Left lobe of liver (tissue), 2 donors: ENCODE results near the gene MINDY4B. TPM values are rescaled to one million over a fixed set of nuclear protein-coding genes. Genes with fewer than 3 reads are reported as not detected.
"Not testable (repeated sequence)": the region's sequence is repeated elsewhere in the genome, so short reads cannot be mapped to it uniquely, and the experiment has no call there.

ENCODE experiments used
- ATAC-seq: fragments of 200-7000 bp; cut with Tn5 transposase; one replicate; pipeline ENCODE4 v1.9.1; 2020; ENCODE audit warnings: mild to moderate bottlenecking, moderate library complexity
- DNase-seq: peaks from one replicate; pipeline ENCODE4 v3.0.0-alpha.2; 2020; ENCODE audit warnings: low spot score
- total RNA-seq: library from RNA; stranded (reverse); gene quantifications from one replicate; pipeline ENCODE4 v1.2.1, GENCODE V29; 2021
- donor health status: DM: no; HTN: no; CAD: no; lungs with moderate emphysema.
- donor health status: DM: no; HTN: yes; CAD: no.

MINDY4B gene
- total RNA-seq, 1 donor from 2014 or later, result not detected

GRCh38 chr3:150899141-150899540, 6.1 kb downstream of the MINDY4B start:
- ATAC-seq (no peak), DNase-seq (no peak)

- DNase-seq, result no peak
- no peak for ATAC-seq
Measured at GRCh38 chr3:150898046-150898754, 7.0 kb downstream of the MINDY4B start.

GRCh38 chr3:150897592-150897991, 7.6 kb downstream of the MINDY4B start:
- no peak for DNase-seq
- no peak for ATAC-seq

- ATAC-seq, result no peak
- no peak for DNase-seq
Measured at GRCh38 chr3:150890831-150891230, 14.4 kb downstream of the MINDY4B start.

GRCh38 chr3:150890295-150890694, 14.9 kb downstream of the MINDY4B start:
- ATAC-seq, result no peak

GRCh38 chr3:150889106-150889505, 16.1 kb downstream of the MINDY4B start:
- ATAC-seq, result no peak
- no peak for DNase-seq

More at GRCh38 chr3:150890295-150890694, 14.9 kb downstream of the MINDY4B start:
- no peak for DNase-seq

GRCh38 chr3:150887031-150887430, 18.2 kb downstream of the MINDY4B start:
- no peak for ATAC-seq

GRCh38 chr3:150885535-150885934, 19.7 kb downstream of the MINDY4B start:
- no peak for DNase-seq
- ATAC-seq, result no peak

More at GRCh38 chr3:150887031-150887430, 18.2 kb downstream of the MINDY4B start:
- no peak for DNase-seq

- ATAC-seq (no peak), DNase-seq (no peak)
Measured at GRCh38 chr3:150878996-150879575, 26.2 kb downstream of the MINDY4B start.

- DNase-seq, result no peak
- no peak for ATAC-seq
Measured at GRCh38 chr3:150878290-150878689, 26.9 kb downstream of the MINDY4B start.

- ATAC-seq, result no peak
- DNase-seq, result no peak
Measured at GRCh38 chr3:150877303-150877702, 27.9 kb downstream of the MINDY4B start.

GRCh38 chr3:150876611-150877265, 28.5 kb downstream of the MINDY4B start:
- no peak for ATAC-seq
- no peak for DNase-seq

- DNase-seq (no peak), ATAC-seq (no peak)
Measured at GRCh38 chr3:150875548-150875947, 29.7 kb downstream of the MINDY4B start.

GRCh38 chr3:150874666-150875219, 30.5 kb downstream of the MINDY4B start:
- no peak for ATAC-seq

GRCh38 chr3:150871192-150871591, 34.0 kb downstream of the MINDY4B start:
- no peak for ATAC-seq
- DNase-seq, result no peak

More at GRCh38 chr3:150874666-150875219, 30.5 kb downstream of the MINDY4B start:
- DNase-seq, result no peak

GRCh38 chr3:150870406-150870805, 34.8 kb downstream of the MINDY4B start:
- DNase-seq, result no peak
- ATAC-seq, result no peak

GRCh38 chr3:150868282-150868681, 37.0 kb downstream of the MINDY4B start:
- no peak for ATAC-seq
- DNase-seq, result no peak

- ATAC-seq (no peak), DNase-seq (no peak)
Measured at GRCh38 chr3:150867434-150867833, 37.8 kb downstream of the MINDY4B start.

GRCh38 chr3:150863921-150864320, 41.3 kb downstream of the MINDY4B start:
- ATAC-seq, DNase-seq: not testable (repeated sequence)

GRCh38 chr3:150861851-150862250, 43.4 kb downstream of the MINDY4B start:
- ATAC-seq (no peak), DNase-seq (no peak)

GRCh38 chr3:150857936-150858335, 47.3 kb downstream of the MINDY4B start:
- not testable (repeated sequence) for ATAC-seq, DNase-seq

- ATAC-seq (no peak), DNase-seq (no peak)
Measured at GRCh38 chr3:150850191-150850590, 55.0 kb downstream of the MINDY4B start.
